Fibroblast of lung (primary cell): Measurements from ENCODE around the gene TGIF2. TPM values are rescaled to one million over a fixed set of nuclear protein-coding genes. Genes with fewer than 3 reads are reported as not detected.

ENCODE experiments used
- DNase-seq, 2 donors: peaks; one replicate each; pipeline versions ENCODE4 v3.0.0 to v3.0.0-alpha.2; 2010; ENCODE audit warnings: low read depth in 2 of 2
- H2AFZ ChIP-seq: 2 replicates; pipeline ENCODE4 v1.5.1; 2012; ENCODE audit warnings: low read length, control low read depth, inconsistent platforms
- H3K27ac ChIP-seq: 2 replicates; pipeline ENCODE4 v1.5.1; 2011; ENCODE audit warnings: low read length, control low read depth; ENCODE audit not compliant: insufficient read depth
- H3K27me3 ChIP-seq: 2 replicates; pipeline ENCODE4 v1.5.1; 2011; ENCODE audit warnings: mild to moderate bottlenecking, low read length; ENCODE audit not compliant: control insufficient read depth, insufficient read depth
- H3K36me3 ChIP-seq: 2 replicates; pipeline ENCODE4 v1.5.1; 2011; ENCODE audit warnings: low read length; ENCODE audit not compliant: control insufficient read depth, insufficient read depth
- H3K4me1 ChIP-seq: 2 replicates; pipeline ENCODE4 v1.5.1; 2011; ENCODE audit warnings: low read length; ENCODE audit not compliant: control insufficient read depth, insufficient read depth; ENCODE audit errors: extremely low read depth
- H3K4me2 ChIP-seq: 2 replicates; pipeline ENCODE4 v1.5.1; 2011; ENCODE audit warnings: low read length, control low read depth; ENCODE audit not compliant: insufficient read depth; ENCODE audit errors: extremely low read depth
- H3K4me3 ChIP-seq, 4 experiments: fragments of 200-600 bp in 1 of 4; sonication (generic) in 1 of 4; replicated peaks in 1 of 4; 2 replicates each; pipeline ENCODE4 v1.5.1; 2011 to 2016; ENCODE audit warnings: low read length in 4 of 4, low read depth in 3 of 4, mild to moderate bottlenecking in 3 of 4, control low read depth in 2 of 4, inconsistent platforms in 1 of 4, mixed read lengths in 1 of 4; ENCODE audit not compliant: insufficient read depth in 1 of 4; ENCODE audit errors: control extremely low read depth in 1 of 4
- H3K79me2 ChIP-seq: 2 replicates; pipeline ENCODE4 v1.5.1; 2012; ENCODE audit warnings: mild to moderate bottlenecking, low read length, inconsistent platforms; ENCODE audit not compliant: control insufficient read depth, insufficient read depth
- H3K9ac ChIP-seq: 2 replicates; pipeline ENCODE4 v1.5.1; 2011; ENCODE audit warnings: mild to moderate bottlenecking, low read length, control low read depth; ENCODE audit not compliant: insufficient read depth
- H3K9me3 ChIP-seq: 2 replicates; pipeline ENCODE4 v1.5.1; 2012; ENCODE audit warnings: low read depth, low read length; ENCODE audit not compliant: control insufficient read depth, insufficient read depth
- H4K20me1 ChIP-seq: 2 replicates; pipeline ENCODE4 v1.5.1; 2011; ENCODE audit warnings: low read length; ENCODE audit not compliant: control insufficient read depth, insufficient read depth; ENCODE audit errors: extremely low read depth
- EZH2 ChIP-seq: IDR thresholded peaks from 2 replicates; pipeline ENCODE4 v1.5.1; 2012; ENCODE audit warnings: low read length, control low read depth, mild to moderate bottlenecking; ENCODE audit errors: missing control alignments
- polyA plus RNA-seq, 2 donors: library from polyadenylated mRNA; depleted of rRNA in 1 of 2; stranded (reverse) in 1 of 2; unstranded in 1 of 2; fragments of >200 nt; gene quantifications; 2 replicates each; pipeline ENCODE4 v1.2.1, GENCODE V29; 2011 to 2012; ENCODE audit warnings: missing spikeins in 1 of 2
- total RNA-seq: library from RNA; depleted of rRNA; stranded (reverse); fragments of >200 nt; gene quantifications from 2 replicates; pipeline ENCODE4 v1.2.1, GENCODE V29; 2014
- TF ChIP-seq, protein P1 (sequence below), 2 donors: IDR thresholded peaks in 1 of 2; conservative IDR thresholded peaks in 1 of 2; 1 replicate in 1 of 2; 2 replicates in 1 of 2; pipeline ENCODE4 v1.5.1; 2011 to 2012; ENCODE audit warnings: low read length in 2 of 2, control low read depth in 1 of 2, inconsistent platforms in 1 of 2, low read depth in 1 of 2, mild to moderate bottlenecking in 1 of 2

Gene TGIF2
- total and polyA plus RNA-seq, 2 donors (not counting 1 experiment from before 2014, with no cell fraction given) = 3.8 to 9.9 TPM

DNA sequence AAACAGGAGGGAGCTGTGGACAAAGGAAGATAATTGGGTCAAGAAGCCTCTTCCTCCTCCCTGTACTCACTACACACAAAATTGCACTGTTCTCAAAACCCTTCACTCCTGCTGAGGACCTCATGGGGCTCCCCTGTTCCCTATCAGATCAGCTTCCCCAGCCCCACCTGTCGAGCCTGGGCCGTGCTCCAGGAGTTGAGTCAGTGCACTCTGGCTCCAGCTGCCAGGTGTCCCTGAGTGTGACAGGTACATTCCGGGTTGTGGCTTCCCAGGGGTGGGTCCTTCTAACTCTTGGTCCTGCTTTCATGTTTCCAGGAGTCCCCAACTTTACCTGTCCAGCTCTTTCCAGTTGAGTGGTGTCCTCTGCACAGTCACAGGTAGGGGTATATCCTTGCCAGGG is 40.6 kb downstream of the TGIF2 start:
- H3K9ac ChIP-seq = no peak overlapping the region
- no peak overlapping the region for H3K4me2 ChIP-seq
- H3K4me3 ChIP-seq = no peak overlapping the region
- H2AFZ ChIP-seq = no peak overlapping the region
- H3K79me2 ChIP-seq = no peaks in the 10 kb centered on the region
- no peaks in the 10 kb centered on the region for H3K27me3 ChIP-seq
- no peaks in the 10 kb centered on the region for H3K9me3 ChIP-seq
- TF ChIP-seq, protein P1, sequence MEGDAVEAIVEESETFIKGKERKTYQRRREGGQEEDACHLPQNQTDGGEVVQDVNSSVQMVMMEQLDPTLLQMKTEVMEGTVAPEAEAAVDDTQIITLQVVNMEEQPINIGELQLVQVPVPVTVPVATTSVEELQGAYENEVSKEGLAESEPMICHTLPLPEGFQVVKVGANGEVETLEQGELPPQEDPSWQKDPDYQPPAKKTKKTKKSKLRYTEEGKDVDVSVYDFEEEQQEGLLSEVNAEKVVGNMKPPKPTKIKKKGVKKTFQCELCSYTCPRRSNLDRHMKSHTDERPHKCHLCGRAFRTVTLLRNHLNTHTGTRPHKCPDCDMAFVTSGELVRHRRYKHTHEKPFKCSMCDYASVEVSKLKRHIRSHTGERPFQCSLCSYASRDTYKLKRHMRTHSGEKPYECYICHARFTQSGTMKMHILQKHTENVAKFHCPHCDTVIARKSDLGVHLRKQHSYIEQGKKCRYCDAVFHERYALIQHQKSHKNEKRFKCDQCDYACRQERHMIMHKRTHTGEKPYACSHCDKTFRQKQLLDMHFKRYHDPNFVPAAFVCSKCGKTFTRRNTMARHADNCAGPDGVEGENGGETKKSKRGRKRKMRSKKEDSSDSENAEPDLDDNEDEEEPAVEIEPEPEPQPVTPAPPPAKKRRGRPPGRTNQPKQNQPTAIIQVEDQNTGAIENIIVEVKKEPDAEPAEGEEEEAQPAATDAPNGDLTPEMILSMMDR (conservative IDR thresholded peaks at IDR 0.05 in 1 of 2, IDR thresholded peaks at IDR 0.05 in 1 of 2; ENCODE audit: low read depth in 1 of 2, low read length in 2 of 2) = no peak
- no peak for TF ChIP-seq EZH2
- H3K36me3 ChIP-seq = peaks cover 10% of the 10 kb centered on the region
- no peak for DNase-seq
- H3K4me1 ChIP-seq = no peaks in the 10 kb centered on the region
- no peaks in the 10 kb centered on the region for H4K20me1 ChIP-seq
- H3K27ac ChIP-seq = no peak overlapping the region

DNA sequence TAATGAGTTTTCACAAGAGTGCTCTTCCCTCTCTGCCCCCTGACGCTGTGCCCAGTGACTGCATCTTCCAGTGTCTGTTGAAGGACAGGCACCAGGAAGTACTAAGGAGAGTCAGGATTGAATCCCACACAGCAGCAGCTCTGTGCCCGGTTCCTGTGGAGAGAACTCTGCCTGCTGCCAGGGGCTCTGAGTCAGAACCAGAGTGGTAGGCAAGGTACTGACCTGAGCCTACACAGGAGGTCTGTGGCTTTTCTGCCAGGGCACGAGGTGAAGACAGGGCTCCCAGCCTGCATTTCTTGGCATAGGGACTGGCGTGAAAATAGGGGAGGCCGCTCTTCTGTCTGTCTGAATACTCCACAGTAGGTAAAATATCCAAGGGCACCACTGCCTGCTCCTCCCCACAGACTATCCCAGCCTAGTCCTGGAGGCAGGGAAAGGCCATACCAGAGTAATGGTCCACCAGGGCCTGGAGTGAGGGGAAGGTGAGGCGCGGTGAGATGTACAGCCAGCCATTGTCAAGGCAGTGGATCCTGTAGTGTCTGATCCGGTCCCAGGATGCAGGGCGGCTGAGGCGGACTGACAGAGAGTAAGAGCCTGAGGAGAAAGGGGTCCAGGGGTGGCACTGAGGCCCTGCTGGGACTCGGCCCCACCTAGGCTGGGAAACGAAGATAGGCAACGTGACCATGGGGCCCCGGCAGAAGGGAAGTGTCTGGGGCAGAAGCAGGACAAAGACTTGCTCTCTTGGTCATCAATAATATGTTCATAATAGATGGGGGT is 41.6 kb downstream of the TGIF2 start:
- H3K4me1 ChIP-seq = no peaks in the 10 kb centered on the region

DNA sequence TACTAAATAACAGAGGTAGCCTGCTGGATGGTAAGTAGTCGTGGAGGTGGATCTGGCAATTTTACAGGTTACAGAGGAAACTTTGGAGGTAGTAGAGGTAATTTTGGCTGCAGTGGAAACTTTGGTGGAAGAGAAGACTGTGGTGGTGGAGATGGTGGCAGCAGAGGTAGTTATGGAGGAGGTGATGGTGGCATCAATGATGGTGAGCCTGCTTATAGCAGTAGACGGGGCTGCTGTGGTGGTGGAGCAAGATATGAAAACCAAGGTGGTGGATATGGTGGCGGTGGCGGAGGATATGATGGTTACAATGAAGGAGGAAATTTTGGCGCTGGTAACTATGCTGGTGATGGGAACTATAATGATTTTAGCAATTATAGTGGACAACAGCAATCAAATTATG is 47.5 kb downstream of the TGIF2 start:
- Histone ChIP-seq H4K20me1 (no peaks in the 10 kb centered on the region), H3K4me3 (no peak overlapping the region), H3K27me3 (no peaks in the 10 kb centered on the region), H3K36me3 (no peaks in the 10 kb centered on the region), H3K9me3 (no peaks in the 10 kb centered on the region), H3K4me1 (no peaks in the 10 kb centered on the region), H3K27ac (no peak overlapping the region), H2AFZ (no peak overlapping the region), H3K79me2 (no peaks in the 10 kb centered on the region), H3K9ac (no peak overlapping the region), H3K4me2 (no peak overlapping the region)
- no peak for TF ChIP-seq EZH2
- TF ChIP-seq, protein P1 (conservative IDR thresholded peaks at IDR 0.05 in 1 of 2, IDR thresholded peaks at IDR 0.05 in 1 of 2; ENCODE audit: low read depth in 1 of 2, low read length in 2 of 2) = no peak
- DNase-seq = no peak

More for the DNA sequence above, 41.6 kb downstream of the TGIF2 start:
- Histone ChIP-seq H3K27ac (no peak overlapping the region), H3K27me3 (no peaks in the 10 kb centered on the region), H3K9ac (no peak overlapping the region), H3K36me3 (peaks cover 6% of the 10 kb centered on the region), H3K4me3 (no peak overlapping the region), H3K79me2 (no peaks in the 10 kb centered on the region), H3K9me3 (no peaks in the 10 kb centered on the region), H3K4me2 (no peak overlapping the region), H2AFZ (no peak overlapping the region), H4K20me1 (no peaks in the 10 kb centered on the region)
- TF ChIP-seq, protein P1 (conservative IDR thresholded peaks at IDR 0.05 in 1 of 2, IDR thresholded peaks at IDR 0.05 in 1 of 2; ENCODE audit: low read depth in 1 of 2, low read length in 2 of 2) = no peak
- TF ChIP-seq EZH2 = no peak
- DNase-seq = peak in 1 of 2 donors; percentile 21
